ENCODE measurements around the gene PTH1R. TPM values are rescaled to one million over a fixed set of nuclear protein-coding genes. Genes with fewer than 3 reads are reported as not detected.
"Not testable (repeated sequence)": the region's sequence is repeated elsewhere in the genome, so short reads cannot be mapped to it uniquely, and the experiment has no call there.

PTH1R gene
- polyA plus RNA-seq, 4 donors: 0.67 to 45.8 (median 3.5) TPM

GRCh38 chr3:46910914-46911313, 33.4 kb downstream of the PTH1R start:
- H3K4me3 ChIP-seq (ENCODE audit: low read depth in 1 of 3, low read length in 3 of 3); H3K9me3 ChIP-seq (ENCODE audit: control insufficient read depth in 2 of 2, insufficient read depth in 1 of 2, low read depth in 1 of 2, low read length in 1 of 2); H3K27ac ChIP-seq (ENCODE audit: low read depth in 1 of 3, low read length in 2 of 3); H3K27me3 ChIP-seq (ENCODE audit: control insufficient read depth in 3 of 3, insufficient read depth in 3 of 3, low read length in 3 of 3); H3K4me1 ChIP-seq (ENCODE audit: control insufficient read depth in 3 of 3, insufficient read depth in 2 of 3, low read depth in 1 of 3, low read length in 2 of 3); H3K36me3 ChIP-seq (ENCODE audit: control insufficient read depth in 3 of 3, insufficient read depth in 2 of 3, low read depth in 1 of 3, low read length in 3 of 3); FAIRE-seq; DNase-seq: not testable (repeated sequence)
- WGBS, 3 donors: 61 to 85% (median 74%) methylated on average over 10 of the region's 10 CpGs

GRCh38 chr3:46912986-46913385, 35.5 kb downstream of the PTH1R start:
- H3K36me3 ChIP-seq (ENCODE audit: control insufficient read depth in 3 of 3, insufficient read depth in 2 of 3, low read depth in 1 of 3, low read length in 3 of 3): peaks cover 0 to 7% (median 0%) of the 10 kb centered on the region in 3 donors
- H3K4me3 ChIP-seq (ENCODE audit: low read depth in 1 of 3, low read length in 3 of 3): no peak overlapping the region
- no peak for DNase-seq
- FAIRE-seq: no peak
- peaks cover 0 to 10% (median 0%) of the 10 kb centered on the region in 3 donors for H3K4me1 ChIP-seq (ENCODE audit: control insufficient read depth in 3 of 3, insufficient read depth in 2 of 3, low read depth in 1 of 3, low read length in 2 of 3)
- no peak overlapping the region for H3K27ac ChIP-seq (ENCODE audit: low read depth in 1 of 3, low read length in 2 of 3)
- 87 to 91% (median 90%) methylated on average over 3 of the region's 3 CpGs for WGBS, 3 donors
- no peaks in the 10 kb centered on the region for H3K27me3 ChIP-seq (ENCODE audit: control insufficient read depth in 3 of 3, insufficient read depth in 3 of 3, low read length in 3 of 3)
- H3K9me3 ChIP-seq (ENCODE audit: control insufficient read depth in 2 of 2, insufficient read depth in 1 of 2, low read depth in 1 of 2, low read length in 1 of 2): peaks cover 0 to 7% of the 10 kb centered on the region in 2 donors

GRCh38 chr3:46913644-46914043, 36.1 kb downstream of the PTH1R start:
- Histone ChIP-seq H3K36me3 (ENCODE audit: control insufficient read depth in 3 of 3, insufficient read depth in 2 of 3, low read depth in 1 of 3, low read length in 3 of 3) (peaks cover 0 to 12% (median 3%) of the 10 kb centered on the region in 3 donors), H3K9me3 (ENCODE audit: control insufficient read depth in 2 of 2, insufficient read depth in 1 of 2, low read depth in 1 of 2, low read length in 1 of 2) (peaks cover 0 to 11% of the 10 kb centered on the region in 2 donors), H3K4me3 (ENCODE audit: low read depth in 1 of 3, low read length in 3 of 3) (no peak overlapping the region), H3K4me1 (ENCODE audit: control insufficient read depth in 3 of 3, insufficient read depth in 2 of 3, low read depth in 1 of 3, low read length in 2 of 3) (peaks cover 0 to 10% (median 0%) of the 10 kb centered on the region in 3 donors), H3K27ac (ENCODE audit: low read depth in 1 of 3, low read length in 2 of 3) (no peak overlapping the region), H3K27me3 (ENCODE audit: control insufficient read depth in 3 of 3, insufficient read depth in 3 of 3, low read length in 3 of 3) (no peaks in the 10 kb centered on the region)
- DNase-seq: peak; percentile 31 to 81
- FAIRE-seq: no peak
- 8 to 48% (median 35%) methylated on average over 8 of the region's 8 CpGs for WGBS, 3 donors

- peaks cover 0 to 21% (median 3%) of the 10 kb centered on the region in 3 donors for H3K36me3 ChIP-seq (ENCODE audit: control insufficient read depth in 3 of 3, insufficient read depth in 2 of 3, low read depth in 1 of 3, low read length in 3 of 3)
- no peak for DNase-seq
- H3K4me1 ChIP-seq (ENCODE audit: control insufficient read depth in 3 of 3, insufficient read depth in 2 of 3, low read depth in 1 of 3, low read length in 2 of 3): peaks cover 0 to 2% (median 0%) of the 10 kb centered on the region in 3 donors
- H3K9me3 ChIP-seq (ENCODE audit: control insufficient read depth in 2 of 2, insufficient read depth in 1 of 2, low read depth in 1 of 2, low read length in 1 of 2): peaks cover 0 to 11% of the 10 kb centered on the region in 2 donors
- H3K4me3 ChIP-seq (ENCODE audit: low read depth in 1 of 3, low read length in 3 of 3): no peak overlapping the region
- FAIRE-seq: no peak
- no peaks in the 10 kb centered on the region for H3K27me3 ChIP-seq (ENCODE audit: control insufficient read depth in 3 of 3, insufficient read depth in 3 of 3, low read length in 3 of 3)
- H3K27ac ChIP-seq (ENCODE audit: low read depth in 1 of 3, low read length in 2 of 3): no peak overlapping the region
- WGBS, 3 donors: 89 to 91% (median 90%) methylated on average over 7 of the region's 7 CpGs
Observed at GRCh38 chr3:46914849-46915248, 37.3 kb downstream of the PTH1R start.

GRCh38 chr3:46915297-46915822, 37.8 kb downstream of the PTH1R start:
- WGBS, 3 donors: 79 to 81% (median 80%) methylated on average over 8 of the region's 8 CpGs
- Histone ChIP-seq H3K36me3 (ENCODE audit: control insufficient read depth in 3 of 3, insufficient read depth in 2 of 3, low read depth in 1 of 3, low read length in 3 of 3) (peaks cover 3 to 23% (median 4%) of the 10 kb centered on the region in 3 donors), H3K4me3 (ENCODE audit: low read depth in 1 of 3, low read length in 3 of 3) (no peak overlapping the region), H3K27me3 (ENCODE audit: control insufficient read depth in 3 of 3, insufficient read depth in 3 of 3, low read length in 3 of 3) (no peaks in the 10 kb centered on the region), H3K9me3 (ENCODE audit: control insufficient read depth in 2 of 2, insufficient read depth in 1 of 2, low read depth in 1 of 2, low read length in 1 of 2) (peaks cover 0 to 11% of the 10 kb centered on the region in 2 donors), H3K4me1 (ENCODE audit: control insufficient read depth in 3 of 3, insufficient read depth in 2 of 3, low read depth in 1 of 3, low read length in 2 of 3) (no peaks in the 10 kb centered on the region), H3K27ac (ENCODE audit: low read depth in 1 of 3, low read length in 2 of 3) (no peak overlapping the region)
- no peak for FAIRE-seq
- no peak for DNase-seq

- Histone ChIP-seq H3K36me3 (ENCODE audit: control insufficient read depth in 3 of 3, insufficient read depth in 2 of 3, low read depth in 1 of 3, low read length in 3 of 3) (peaks cover 9 to 32% (median 11%) of the 10 kb centered on the region in 3 donors), H3K4me1 (ENCODE audit: control insufficient read depth in 3 of 3, insufficient read depth in 2 of 3, low read depth in 1 of 3, low read length in 2 of 3) (no peaks in the 10 kb centered on the region), H3K27ac (ENCODE audit: low read depth in 1 of 3, low read length in 2 of 3) (no peak overlapping the region), H3K27me3 (ENCODE audit: control insufficient read depth in 3 of 3, insufficient read depth in 3 of 3, low read length in 3 of 3) (no peaks in the 10 kb centered on the region), H3K9me3 (ENCODE audit: control insufficient read depth in 2 of 2, insufficient read depth in 1 of 2, low read depth in 1 of 2, low read length in 1 of 2) (peaks cover 0 to 11% of the 10 kb centered on the region in 2 donors), H3K4me3 (ENCODE audit: low read depth in 1 of 3, low read length in 3 of 3) (no peak overlapping the region)
- 86 to 97% (median 88%) methylated on average over 1 of the region's 1 CpG for WGBS, 3 donors
- DNase-seq: no peak
- no peak for FAIRE-seq
Observed at GRCh38 chr3:46916278-46916677, 38.8 kb downstream of the PTH1R start.

GRCh38 chr3:46916799-46917198, 39.3 kb downstream of the PTH1R start:
- Histone ChIP-seq H3K27ac (ENCODE audit: low read depth in 1 of 3, low read length in 2 of 3) (no peak overlapping the region), H3K36me3 (ENCODE audit: control insufficient read depth in 3 of 3, insufficient read depth in 2 of 3, low read depth in 1 of 3, low read length in 3 of 3) (peaks cover 13 to 37% (median 16%) of the 10 kb centered on the region in 3 donors), H3K4me1 (ENCODE audit: control insufficient read depth in 3 of 3, insufficient read depth in 2 of 3, low read depth in 1 of 3, low read length in 2 of 3) (no peaks in the 10 kb centered on the region), H3K9me3 (ENCODE audit: control insufficient read depth in 2 of 2, insufficient read depth in 1 of 2, low read depth in 1 of 2, low read length in 1 of 2) (peaks cover 0 to 11% of the 10 kb centered on the region in 2 donors), H3K4me3 (ENCODE audit: low read depth in 1 of 3, low read length in 3 of 3) (no peak overlapping the region), H3K27me3 (ENCODE audit: control insufficient read depth in 3 of 3, insufficient read depth in 3 of 3, low read length in 3 of 3) (no peaks in the 10 kb centered on the region)
- no peak for DNase-seq
- no peak for FAIRE-seq
- 86 to 91% (median 87%) methylated on average over 3 of the region's 3 CpGs for WGBS, 3 donors

GRCh38 chr3:46917257-46917656, 39.7 kb downstream of the PTH1R start:
- H3K36me3 ChIP-seq (ENCODE audit: control insufficient read depth in 3 of 3, insufficient read depth in 2 of 3, low read depth in 1 of 3, low read length in 3 of 3): peaks cover 16 to 42% (median 19%) of the 10 kb centered on the region in 3 donors
- DNase-seq: no peak
- peaks cover 0 to 11% of the 10 kb centered on the region in 2 donors for H3K9me3 ChIP-seq (ENCODE audit: control insufficient read depth in 2 of 2, insufficient read depth in 1 of 2, low read depth in 1 of 2, low read length in 1 of 2)
- no peak overlapping the region for H3K27ac ChIP-seq (ENCODE audit: low read depth in 1 of 3, low read length in 2 of 3)
- no peak for FAIRE-seq
- WGBS, 3 donors: 87 to 98% (median 94%) methylated on average over 3 of the region's 3 CpGs
- no peaks in the 10 kb centered on the region for H3K27me3 ChIP-seq (ENCODE audit: control insufficient read depth in 3 of 3, insufficient read depth in 3 of 3, low read length in 3 of 3)
- no peaks in the 10 kb centered on the region for H3K4me1 ChIP-seq (ENCODE audit: control insufficient read depth in 3 of 3, insufficient read depth in 2 of 3, low read depth in 1 of 3, low read length in 2 of 3)
- H3K4me3 ChIP-seq (ENCODE audit: low read depth in 1 of 3, low read length in 3 of 3): no peak overlapping the region

- Histone ChIP-seq H3K4me3 (ENCODE audit: low read depth in 1 of 3, low read length in 3 of 3) (no peak overlapping the region), H3K27me3 (ENCODE audit: control insufficient read depth in 3 of 3, insufficient read depth in 3 of 3, low read length in 3 of 3) (no peaks in the 10 kb centered on the region), H3K9me3 (ENCODE audit: control insufficient read depth in 2 of 2, insufficient read depth in 1 of 2, low read depth in 1 of 2, low read length in 1 of 2) (peaks cover 0 to 11% of the 10 kb centered on the region in 2 donors), H3K36me3 (ENCODE audit: control insufficient read depth in 3 of 3, insufficient read depth in 2 of 3, low read depth in 1 of 3, low read length in 3 of 3) (peaks cover 19 to 51% (median 23%) of the 10 kb centered on the region in 3 donors), H3K27ac (ENCODE audit: low read depth in 1 of 3, low read length in 2 of 3) (no peak overlapping the region), H3K4me1 (ENCODE audit: control insufficient read depth in 3 of 3, insufficient read depth in 2 of 3, low read depth in 1 of 3, low read length in 2 of 3) (no peaks in the 10 kb centered on the region)
- WGBS, 3 donors: 75 to 85% (median 77%) methylated on average over 1 of the region's 1 CpG
- DNase-seq: no peak
- FAIRE-seq: no peak
Observed at GRCh38 chr3:46918202-46918601, 40.7 kb downstream of the PTH1R start.

Measured in small intestine (tissue), 7 donors.